Esophagus squamous epithelium (tissue), 4 donors: ENCODE results near the gene CAPZA3.
"Not testable (repeated sequence)": the region's sequence is repeated elsewhere in the genome, so short reads cannot be mapped to it uniquely, and the experiment has no call there.

ENCODE experiments used
- CTCF ChIP-seq, 6 experiments: fragments of 450-650 bp in 4 of 6; fragments of 200-600 bp in 2 of 6; sonication (generic) in 2 of 6; IDR thresholded peaks; one replicate each; pipeline ENCODE4 v1.5.1; 2016 to 2019; ENCODE audit warnings: antibody characterized with exemption in 6 of 6, mild to moderate bottlenecking in 4 of 6, moderate library complexity in 4 of 6
- POLR2A ChIP-seq, 4 donors: fragments of 450-650 bp; IDR thresholded peaks; one replicate each; pipeline ENCODE4 v1.6.1; 2017; ENCODE audit warnings: antibody characterized with exemption in 4 of 4, mild to moderate bottlenecking in 4 of 4, moderate library complexity in 3 of 4

DNA sequence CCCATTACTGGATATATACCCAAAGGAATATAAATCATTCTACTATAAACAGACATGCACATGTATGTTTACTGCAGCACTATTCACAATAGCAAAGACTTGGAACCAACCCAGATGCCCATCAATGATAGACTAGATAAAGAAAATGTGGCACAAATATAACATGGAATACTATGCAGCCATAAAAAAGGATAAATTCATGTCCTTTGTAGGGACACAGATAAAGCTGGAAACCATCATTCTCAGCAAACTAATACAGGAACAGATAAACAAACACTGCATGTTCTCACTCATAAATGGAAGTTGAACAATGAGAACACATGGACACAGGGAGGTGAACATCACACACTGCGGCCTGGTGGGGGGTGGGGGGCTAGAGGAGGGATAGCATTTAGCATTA lies 28.6 kb downstream of the CAPZA3 start:
- TF ChIP-seq CTCF, POLR2A (IDR thresholded peaks at IDR 0.05): not testable (repeated sequence)
